ENCODE measurements around the gene ORC1. TPM values are rescaled to one million over a fixed set of nuclear protein-coding genes. Genes with fewer than 3 reads are reported as not detected.

ORC1 gene
- total and polyA plus RNA-seq, 2 of the 8 experiments (the other 6 are each of a cell fraction or from before 2014, with no cell fraction given): 36.9 to 49.0 TPM

DNA sequence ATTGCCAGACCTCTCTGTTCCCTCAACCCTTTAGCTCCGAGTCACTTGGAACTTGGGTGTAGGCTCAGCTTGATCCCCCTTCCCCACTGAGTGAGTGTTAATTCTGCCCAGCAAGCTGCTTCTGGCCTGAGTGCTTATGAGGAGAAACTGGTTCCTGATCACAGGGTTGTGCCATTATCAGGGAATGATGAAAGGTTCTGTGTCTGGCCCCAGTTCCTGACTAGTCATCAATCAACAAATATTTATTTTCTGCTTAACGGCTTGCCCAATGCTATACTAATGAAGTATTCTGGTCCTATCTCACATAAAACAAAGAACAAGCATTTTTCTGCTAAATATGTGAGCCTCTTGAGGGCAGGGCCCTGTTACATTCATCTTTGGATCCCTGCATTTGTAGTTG, 59.0 kb downstream of the ORC1 start:
- CTCF ChIA-PET (ENCODE audit: partially characterized antibody): interaction anchor here (0.8 to 1.8 kb wide), 4 partner anchors 49 to 419 kb away, joined by 3 to 4 read pairs (median 3); no protein-coding TSS in a partner anchor

More for the DNA sequence above, 59.0 kb downstream of the ORC1 start:
- DNase-seq (ENCODE audit: low read depth in 1 of 2, low spot score in 2 of 2) (no peak), FAIRE-seq (no peak)
- Histone ChIP-seq H4K20me1 (replicated peaks in 1 of 2; ENCODE audit: control insufficient read depth in 1 of 2, insufficient read depth in 2 of 2, low read length in 2 of 2) (no peaks in the 10 kb centered on the region), H3K36me3 (ENCODE audit: control insufficient read depth in 2 of 4, insufficient read depth in 4 of 4, low read length in 3 of 4) (peaks cover 0 to 2% (median 0%) of the 10 kb centered on the region in 4 experiments; a peak in 1 of 8 replicates), H3K23me2 (ENCODE audit: low read depth, low read length) (no peaks in the 10 kb centered on the region), H2BK15ac (ENCODE audit: low read length) (no peak overlapping the region), H3K4ac (replicated peaks; ENCODE audit: insufficient read length, low read depth, low read length) (no peak overlapping the region), H3K4me1 (replicated peaks in 1 of 4; ENCODE audit: control insufficient read depth in 3 of 4, insufficient read depth in 4 of 4, low read length in 3 of 4) (no peaks in the 10 kb centered on the region), H3K14ac (ENCODE audit: insufficient read length) (no peak overlapping the region), H2AFZ (ENCODE audit: low read length) (no peak overlapping the region), H3K4me2 (ENCODE audit: insufficient read depth in 1 of 2, low read depth in 2 of 2, low read length in 2 of 2) (no peak overlapping the region), H3K4me3 (ENCODE audit: extremely low read depth in 1 of 4, insufficient read depth in 2 of 4, low read depth in 3 of 4, low read length in 4 of 4) (no peak overlapping the region), H3K56ac (replicated peaks; ENCODE audit: insufficient read length, low read depth, low read length) (no peak overlapping the region), H3K79me2 (ENCODE audit: control insufficient read depth in 1 of 2, insufficient read depth in 2 of 2, low read length in 2 of 2) (no peaks in the 10 kb centered on the region), H3K27ac (ENCODE audit: low read depth, low read length) (no peak overlapping the region), H3K23ac (ENCODE audit: insufficient read length) (no peak overlapping the region), H2BK5ac (ENCODE audit: low read depth, low read length) (no peak overlapping the region), H4K8ac (ENCODE audit: extremely low read depth, insufficient read depth, low read length) (no peak overlapping the region), H3K27me3 (replicated peaks in 1 of 4; ENCODE audit: control insufficient read depth in 3 of 4, extremely low read depth in 1 of 4, insufficient read depth in 3 of 4, low read length in 3 of 4) (no peaks in the 10 kb centered on the region), H2BK20ac (ENCODE audit: low read length) (no peak overlapping the region), H3K18ac (ENCODE audit: extremely low read depth, low read length) (no peak overlapping the region), H3K79me1 (ENCODE audit: low read depth, low read length) (no peaks in the 10 kb centered on the region), H3K9me3 (ENCODE audit: insufficient read depth in 2 of 2, low read depth in 1 of 2, low read length in 1 of 2) (no peaks in the 10 kb centered on the region), H2BK12ac (ENCODE audit: low read depth, low read length) (no peak overlapping the region), H2AK5ac (ENCODE audit: low read depth, low read length) (no peak overlapping the region), H4K5ac (ENCODE audit: insufficient read length, low read depth, low read length) (no peak overlapping the region), H4K91ac (replicated peaks; ENCODE audit: insufficient read length, low read length) (no peak overlapping the region), H2BK120ac (replicated peaks; ENCODE audit: low read depth, low read length) (no peak overlapping the region), H3K9ac (replicated peaks in 1 of 4; ENCODE audit: extremely low read depth in 1 of 4, low read depth in 3 of 4, low read length in 3 of 4) (no peak overlapping the region)
- TF ChIP-seq CBX5 (IDR thresholded peaks at IDR 0.05; ENCODE audit: low read depth, low read length) (no peak), BACH1 (IDR thresholded peaks at IDR 0.05; ENCODE audit: low read length) (no peak), RXRA (IDR thresholded peaks at IDR 0.05; ENCODE audit: insufficient read depth, low read depth, low read length) (no peak), HDAC2 (IDR thresholded peaks at IDR 0.05; ENCODE audit: borderline replicate concordance in 1 of 2, low read depth in 2 of 2, low read length in 2 of 2) (no peak), MAX (IDR thresholded peaks at IDR 0.05) (no peak), ATF3 (IDR thresholded peaks at IDR 0.05; ENCODE audit: insufficient read depth, low read depth, low read length) (no peak), NANOG (IDR thresholded peaks at IDR 0.05; ENCODE audit: insufficient read depth, low read depth, low read length, poor library complexity, severe bottlenecking) (no peak), CEBPB (IDR thresholded peaks at IDR 0.05; ENCODE audit: low read depth, low read length) (no peak), JUND (IDR thresholded peaks at IDR 0.05; ENCODE audit: low read length) (no peak)
- WGBS, 2 experiments (ENCODE audit: extremely low coverage in 1 of 2, insufficient coverage in 1 of 2, insufficient read length in 1 of 2, insufficient replicate concordance in 2 of 2, low coverage in 1 of 2, low lambda C conversion rate in 2 of 2, missing lambda C conversion rate in 1 of 2): 92% methylated on average over 2 of the region's 2 CpGs; no CpG with 5 or more reads in 1 of the 2 experiments
- POLR2A ChIA-PET (ENCODE audit: partially characterized antibody): interaction anchor here (1.4 kb wide), 1 partner anchor 8 kb away, joined by 4 read pairs; no protein-coding TSS in a partner anchor
